Karpas-422 (cell line): ENCODE results near the gene C4B. TPM values are rescaled to one million over a fixed set of nuclear protein-coding genes. Genes with fewer than 3 reads are reported as not detected.
"Not testable (repeated sequence)": the region's sequence is repeated elsewhere in the genome, so short reads cannot be mapped to it uniquely, and the experiment has no call there.

Source experiments
- DNase-seq: peaks from one replicate; pipeline ENCODE4 v3.0.0-alpha.2; 2015
- H2AFZ ChIP-seq: fragments of 200-600 bp; sonication (generic); 2 replicates; pipeline ENCODE4 v1.6.1; 2014; ENCODE audit warnings: antibody characterized with exemption, low read length, mixed read lengths
- H3K27ac ChIP-seq: fragments of 200-600 bp; sonication (generic); 2 replicates; pipeline ENCODE4 v1.5.1; 2014; ENCODE audit warnings: mild to moderate bottlenecking, low read length, moderate library complexity
- H3K27me3 ChIP-seq: fragments of 200-600 bp; sonication (generic); 2 replicates; pipeline ENCODE4 v1.6.1; 2014; ENCODE audit warnings: low read length, mixed read lengths
- H3K36me3 ChIP-seq: fragments of 200-600 bp; sonication (generic); 2 replicates; pipeline ENCODE4 v1.6.1; 2014; ENCODE audit warnings: low read length, mixed read lengths; ENCODE audit not compliant: insufficient read depth
- H3K4me1 ChIP-seq: fragments of 200-600 bp; sonication (generic); 2 replicates; pipeline ENCODE4 v1.6.1; 2014; ENCODE audit warnings: mild to moderate bottlenecking, low read length, mixed read lengths
- H3K4me2 ChIP-seq: fragments of 200-600 bp; sonication (generic); 2 replicates; pipeline ENCODE4 v1.6.1; 2014; ENCODE audit warnings: low read length, low read depth, mild to moderate bottlenecking; ENCODE audit not compliant: poor library complexity, severe bottlenecking
- H3K4me3 ChIP-seq: fragments of 200-600 bp; sonication (generic); 2 replicates; pipeline ENCODE4 v1.5.1; 2014; ENCODE audit warnings: mild to moderate bottlenecking, antibody characterized with exemption, low read length, mixed read lengths
- H3K79me2 ChIP-seq: fragments of 200-600 bp; sonication (generic); 2 replicates; pipeline ENCODE4 v1.6.1; 2014; ENCODE audit warnings: mild to moderate bottlenecking, low read length, mixed read lengths
- H3K9ac ChIP-seq: fragments of 200-600 bp; sonication (generic); 2 replicates; pipeline ENCODE4 v1.6.0; 2014; ENCODE audit warnings: low read length
- H3K9me2 ChIP-seq: fragments of 200-600 bp; sonication (generic), shearing (Covaris generic); replicated peaks from 2 replicates; pipeline ENCODE4 v1.6.0; 2014; ENCODE audit warnings: mild to moderate bottlenecking, low read length, moderate library complexity; ENCODE audit not compliant: insufficient read depth
- H3K9me3 ChIP-seq: fragments of 300-700, 200-600 bp; sonication (generic); 2 replicates; pipeline ENCODE4 v1.6.1; 2014; ENCODE audit warnings: low read length, mixed read lengths
- H4K20me1 ChIP-seq: fragments of 200-600 bp; sonication (generic); 2 replicates; pipeline ENCODE4 v1.6.1; 2014; ENCODE audit warnings: mild to moderate bottlenecking, antibody characterized with exemption, low read length, low read depth; ENCODE audit not compliant: insufficient read depth
- total RNA-seq: library from RNA; depleted of rRNA; stranded (reverse); fragments of >200 nt; shearing (Covaris generic); gene quantifications from 2 replicates; pipeline ENCODE4 v1.2.3, GENCODE V29; 2014; ENCODE audit warnings: low replicate concordance

Gene C4B
- total RNA-seq, 1 experiment from 2014 or later = 1.9 TPM

- H3K4me1 ChIP-seq, H3K27me3 ChIP-seq, H3K79me2 ChIP-seq, DNase-seq, H3K4me2 ChIP-seq, H3K9me2 ChIP-seq, H3K27ac ChIP-seq, H3K9me3 ChIP-seq, H4K20me1 ChIP-seq, H3K4me3 ChIP-seq, H2AFZ ChIP-seq, H3K36me3 ChIP-seq, H3K9ac ChIP-seq: not testable (repeated sequence)
These were observed 26.8 kb downstream of the C4B start for GRCh38 chr6:32041385-32041784.

- not testable (repeated sequence) for H3K79me2 ChIP-seq, H2AFZ ChIP-seq, DNase-seq, H3K27ac ChIP-seq, H3K4me2 ChIP-seq, H3K9me3 ChIP-seq, H3K4me1 ChIP-seq, H3K9me2 ChIP-seq, H3K4me3 ChIP-seq, H4K20me1 ChIP-seq, H3K9ac ChIP-seq, H3K27me3 ChIP-seq, H3K36me3 ChIP-seq
These were observed 27.7 kb downstream of the C4B start for GRCh38 chr6:32042276-32042675.

GRCh38 chr6:32043589-32044380, 29.2 kb downstream of the C4B start:
- H3K4me1 ChIP-seq = not testable (repeated sequence)

GRCh38 chr6:32044916-32045315, 30.3 kb downstream of the C4B start:
- not testable (repeated sequence) for H2AFZ ChIP-seq, H3K4me2 ChIP-seq

More at GRCh38 chr6:32043589-32044380, 29.2 kb downstream of the C4B start:
- H2AFZ ChIP-seq, H3K9me3 ChIP-seq, H3K27ac ChIP-seq, H3K27me3 ChIP-seq, H3K9me2 ChIP-seq, H3K9ac ChIP-seq, DNase-seq, H4K20me1 ChIP-seq, H3K36me3 ChIP-seq, H3K79me2 ChIP-seq, H3K4me2 ChIP-seq, H3K4me3 ChIP-seq: not testable (repeated sequence)

GRCh38 chr6:32045811-32046449, 31.3 kb downstream of the C4B start:
- H3K27me3 ChIP-seq = no peaks in the 10 kb centered on the region
- H3K9me3 ChIP-seq = no peaks in the 10 kb centered on the region
- no peak overlapping the region for H3K9ac ChIP-seq
- no peaks in the 10 kb centered on the region; the same call in 1 of the 2 replicates for H4K20me1 ChIP-seq
- H3K4me2 ChIP-seq = no peak overlapping the region
- H2AFZ ChIP-seq = no peak overlapping the region
- H3K4me3 ChIP-seq = no peak overlapping the region
- no peaks in the 10 kb centered on the region for H3K36me3 ChIP-seq
- H3K9me2 ChIP-seq = no peaks in the 10 kb centered on the region
- no peaks in the 10 kb centered on the region for H3K4me1 ChIP-seq
- DNase-seq = no peak
- no peaks in the 10 kb centered on the region for H3K79me2 ChIP-seq
- no peak overlapping the region for H3K27ac ChIP-seq

More at GRCh38 chr6:32044916-32045315, 30.3 kb downstream of the C4B start:
- H3K27me3 ChIP-seq, H3K9me3 ChIP-seq, H3K9me2 ChIP-seq, H3K9ac ChIP-seq, H3K27ac ChIP-seq, H4K20me1 ChIP-seq, H3K36me3 ChIP-seq, H3K79me2 ChIP-seq, H3K4me1 ChIP-seq, DNase-seq, H3K4me3 ChIP-seq: not testable (repeated sequence)

- H3K4me2 ChIP-seq = no peak overlapping the region
- no peaks in the 10 kb centered on the region for H3K79me2 ChIP-seq
- no peak overlapping the region for H3K9ac ChIP-seq
These were observed 32.0 kb downstream of the C4B start for GRCh38 chr6:32046450-32047083.

GRCh38 chr6:32047084-32047478, 32.5 kb downstream of the C4B start:
- Histone ChIP-seq H3K9me2 (no peaks in the 10 kb centered on the region), H3K9ac (no peak overlapping the region), H3K27ac (no peak overlapping the region), H3K36me3 (no peaks in the 10 kb centered on the region), H3K79me2 (no peaks in the 10 kb centered on the region), H3K27me3 (no peaks in the 10 kb centered on the region), H3K4me2 (no peak overlapping the region), H3K4me3 (no peak overlapping the region), H2AFZ (no peak overlapping the region), H4K20me1 (no peaks in the 10 kb centered on the region; the same call in 1 of the 2 replicates), H3K9me3 (no peaks in the 10 kb centered on the region), H3K4me1 (no peaks in the 10 kb centered on the region)
- no peak for DNase-seq

More at GRCh38 chr6:32046450-32047083, 32.0 kb downstream of the C4B start:
- Histone ChIP-seq H3K4me3 (no peak overlapping the region), H3K9me3 (no peaks in the 10 kb centered on the region), H4K20me1 (no peaks in the 10 kb centered on the region; the same call in 1 of the 2 replicates), H3K27ac (no peak overlapping the region), H3K4me1 (no peaks in the 10 kb centered on the region), H2AFZ (no peak overlapping the region), H3K36me3 (no peaks in the 10 kb centered on the region), H3K9me2 (no peaks in the 10 kb centered on the region), H3K27me3 (no peaks in the 10 kb centered on the region)
- peak; percentile 47 for DNase-seq

GRCh38 chr6:32047539-32047854, 32.9 kb downstream of the C4B start:
- no peaks in the 10 kb centered on the region for H3K27me3 ChIP-seq
- no peaks in the 10 kb centered on the region for H3K36me3 ChIP-seq
- H3K27ac ChIP-seq = no peak overlapping the region
- H3K79me2 ChIP-seq = no peaks in the 10 kb centered on the region
- no peaks in the 10 kb centered on the region for H3K9me2 ChIP-seq
- no peaks in the 10 kb centered on the region; the same call in 1 of the 2 replicates for H4K20me1 ChIP-seq
- H3K4me3 ChIP-seq = no peak overlapping the region
- DNase-seq = no peak
- H3K9me3 ChIP-seq = no peaks in the 10 kb centered on the region
- H2AFZ ChIP-seq = no peak overlapping the region
- no peak overlapping the region for H3K4me2 ChIP-seq
- no peaks in the 10 kb centered on the region for H3K4me1 ChIP-seq
- H3K9ac ChIP-seq = no peak overlapping the region
